Mammary epithelial cell (primary cell): ENCODE results near the gene HBA2.

Experiments used
- CTCF ChIP-seq, 2 donors: IDR thresholded peaks in 1 of 2; conservative IDR thresholded peaks in 1 of 2; 2 replicates each; pipeline ENCODE4 v1.5.1; 2011 to 2012; ENCODE audit warnings: inconsistent platforms in 2 of 2, low read length in 2 of 2, mild to moderate bottlenecking in 2 of 2, control low read depth in 1 of 2, low read depth in 1 of 2; ENCODE audit not compliant: insufficient read depth in 1 of 2; ENCODE audit errors: extremely low read depth in 1 of 2
- EZH2 ChIP-seq: IDR thresholded peaks from 2 replicates; pipeline ENCODE4 v1.6.1; 2012; ENCODE audit warnings: low read length, inconsistent platforms, borderline replicate concordance

GRCh38 chr16:187330-187729, 14.7 kb downstream of the HBA2 start:
- TF ChIP-seq CTCF (conservative IDR thresholded peaks at IDR 0.05 in 1 of 2, IDR thresholded peaks at IDR 0.05 in 1 of 2; ENCODE audit: extremely low read depth in 1 of 2, insufficient read depth in 1 of 2, low read depth in 1 of 2, low read length in 2 of 2) (no peak), EZH2 (no peak)
